ENCODE data around the gene RPL32. TPM values are rescaled to one million over a fixed set of nuclear protein-coding genes. Genes with fewer than 3 reads are reported as not detected.

The RPL32 gene
- total RNA-seq, 1 donor from 2014 or later: 3,423 TPM

DNA sequence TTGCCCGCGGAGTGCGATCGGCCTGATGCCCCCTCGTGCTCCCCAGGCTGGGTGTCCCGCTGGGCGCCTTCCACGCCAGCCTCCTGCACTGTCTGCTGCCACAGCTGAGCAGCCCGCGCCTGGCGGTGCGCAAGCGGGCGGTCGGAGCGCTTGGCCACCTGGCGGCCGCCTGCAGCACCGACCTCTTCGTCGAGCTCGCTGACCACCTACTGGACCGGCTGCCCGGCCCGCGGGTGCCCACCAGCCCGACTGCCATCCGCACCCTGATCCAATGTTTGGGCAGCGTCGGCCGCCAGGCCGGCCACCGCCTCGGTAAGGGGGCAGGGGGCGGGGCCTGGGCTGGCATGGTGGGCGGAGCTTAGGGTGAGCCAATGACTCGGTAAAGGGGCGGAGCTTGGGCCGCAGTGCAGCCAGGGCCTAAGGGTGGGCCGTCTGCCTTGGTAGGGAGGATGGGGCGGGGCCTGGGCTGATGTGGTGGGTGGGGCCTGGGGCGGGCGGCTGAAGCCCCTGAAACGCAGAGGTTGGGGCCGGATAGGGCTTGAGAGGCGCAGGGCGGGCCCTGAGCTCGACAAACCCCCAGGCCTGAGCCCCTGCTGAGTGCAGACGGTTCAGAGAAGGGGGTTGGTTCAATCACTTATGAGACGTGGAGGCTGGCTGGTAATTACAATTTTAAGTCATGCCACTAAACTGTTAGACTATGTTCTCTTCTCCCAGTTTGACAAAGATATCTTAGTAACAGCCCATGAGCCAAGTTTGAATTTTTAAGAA lies 31.2 kb downstream of the RPL32 start:
- TF ChIP-seq, protein P1, sequence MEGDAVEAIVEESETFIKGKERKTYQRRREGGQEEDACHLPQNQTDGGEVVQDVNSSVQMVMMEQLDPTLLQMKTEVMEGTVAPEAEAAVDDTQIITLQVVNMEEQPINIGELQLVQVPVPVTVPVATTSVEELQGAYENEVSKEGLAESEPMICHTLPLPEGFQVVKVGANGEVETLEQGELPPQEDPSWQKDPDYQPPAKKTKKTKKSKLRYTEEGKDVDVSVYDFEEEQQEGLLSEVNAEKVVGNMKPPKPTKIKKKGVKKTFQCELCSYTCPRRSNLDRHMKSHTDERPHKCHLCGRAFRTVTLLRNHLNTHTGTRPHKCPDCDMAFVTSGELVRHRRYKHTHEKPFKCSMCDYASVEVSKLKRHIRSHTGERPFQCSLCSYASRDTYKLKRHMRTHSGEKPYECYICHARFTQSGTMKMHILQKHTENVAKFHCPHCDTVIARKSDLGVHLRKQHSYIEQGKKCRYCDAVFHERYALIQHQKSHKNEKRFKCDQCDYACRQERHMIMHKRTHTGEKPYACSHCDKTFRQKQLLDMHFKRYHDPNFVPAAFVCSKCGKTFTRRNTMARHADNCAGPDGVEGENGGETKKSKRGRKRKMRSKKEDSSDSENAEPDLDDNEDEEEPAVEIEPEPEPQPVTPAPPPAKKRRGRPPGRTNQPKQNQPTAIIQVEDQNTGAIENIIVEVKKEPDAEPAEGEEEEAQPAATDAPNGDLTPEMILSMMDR (IDR thresholded peaks at IDR 0.05; ENCODE audit: insufficient read depth, low read length, poor library complexity, severe bottlenecking): peak; percentile 41
- H3K27me3 ChIP-seq (ENCODE audit: control insufficient read depth, insufficient read depth, low read length): no peaks in the 10 kb centered on the region
- H3K4me3 ChIP-seq (ENCODE audit: low read depth, low read length): peak overlapping the region; percentile 50
- no peaks in the 10 kb centered on the region for H3K36me3 ChIP-seq (ENCODE audit: control insufficient read depth, insufficient read depth, low read length)
- peak; percentile 48 for DNase-seq (ENCODE audit: low read depth)

DNA sequence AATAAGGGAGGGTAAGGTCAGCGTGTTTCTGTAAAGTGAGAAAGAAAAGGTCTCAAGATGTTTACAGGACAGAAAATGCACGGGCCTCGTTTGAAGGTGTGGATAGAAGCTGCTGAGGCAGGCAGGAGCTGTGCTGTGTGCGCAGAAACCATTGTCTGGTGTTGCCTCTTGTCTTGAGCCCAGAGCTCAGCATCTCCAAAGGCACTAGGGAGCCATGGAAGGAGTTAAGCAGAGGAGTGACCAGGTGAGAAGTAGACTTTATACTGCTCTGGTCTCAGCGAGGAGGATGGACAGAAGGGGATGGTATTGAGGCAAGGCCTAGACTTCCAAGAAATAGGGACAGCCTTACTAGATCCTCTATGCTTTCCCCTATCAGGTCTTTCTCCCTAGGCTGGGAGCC lies 31.9 kb downstream of the RPL32 start:
- H3K4me3 ChIP-seq (ENCODE audit: low read depth, low read length): peak overlapping the region; percentile 50
- DNase-seq (ENCODE audit: low read depth): no peak

DNA sequence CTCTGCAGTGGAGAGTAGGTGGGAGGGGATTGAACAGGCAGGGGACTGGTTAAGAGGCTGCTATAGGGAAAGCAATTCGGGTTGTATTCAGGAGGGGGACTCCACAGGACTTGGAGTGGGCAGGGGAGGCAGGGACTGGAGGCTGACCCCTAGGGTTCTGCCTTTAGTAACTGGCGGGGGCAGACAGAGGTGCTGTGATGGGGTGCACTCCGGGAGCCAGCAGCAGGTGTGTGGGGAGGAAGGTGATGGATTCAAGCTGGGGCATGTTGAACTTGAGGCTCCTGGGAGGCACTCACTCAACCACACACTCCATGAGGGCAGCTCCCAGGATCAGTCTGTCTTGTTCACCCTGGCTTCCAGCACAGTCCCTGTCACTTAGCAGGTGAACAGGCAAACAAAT lies 32.4 kb downstream of the RPL32 start:
- DNase-seq (ENCODE audit: low read depth): no peak
- TF ChIP-seq, protein P1 (IDR thresholded peaks at IDR 0.05; ENCODE audit: insufficient read depth, low read length, poor library complexity, severe bottlenecking): no peak
- Histone ChIP-seq H3K4me3 (ENCODE audit: low read depth, low read length) (no peak overlapping the region), H3K27me3 (ENCODE audit: control insufficient read depth, insufficient read depth, low read length) (no peaks in the 10 kb centered on the region), H3K36me3 (ENCODE audit: control insufficient read depth, insufficient read depth, low read length) (no peaks in the 10 kb centered on the region)

More for the DNA sequence above, 31.9 kb downstream of the RPL32 start:
- TF ChIP-seq, protein P1 (IDR thresholded peaks at IDR 0.05; ENCODE audit: insufficient read depth, low read length, poor library complexity, severe bottlenecking): no peak
- Histone ChIP-seq H3K27me3 (ENCODE audit: control insufficient read depth, insufficient read depth, low read length) (no peaks in the 10 kb centered on the region), H3K36me3 (ENCODE audit: control insufficient read depth, insufficient read depth, low read length) (no peaks in the 10 kb centered on the region)

DNA sequence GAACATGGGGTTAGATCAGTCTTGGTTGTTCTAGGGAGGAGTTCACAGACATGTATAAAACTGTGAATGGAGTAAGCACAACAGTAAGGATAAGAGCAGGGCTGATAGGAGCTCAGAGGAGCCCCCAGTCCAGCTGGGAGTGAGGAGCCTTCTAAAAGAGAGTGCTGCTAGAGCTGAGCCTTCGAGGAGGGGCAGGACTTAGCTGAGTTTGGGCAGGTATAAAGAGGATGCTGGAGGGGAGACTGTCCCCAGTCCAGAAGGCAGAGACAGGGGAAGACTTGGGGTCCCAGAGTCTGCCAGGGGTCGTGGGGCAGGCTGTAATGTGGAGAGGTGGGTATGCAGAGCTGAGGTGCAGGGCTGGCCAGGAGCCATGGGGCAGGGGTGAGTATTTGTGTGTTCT lies 32.8 kb downstream of the RPL32 start:
- DNase-seq (ENCODE audit: low read depth): no peak
- TF ChIP-seq, protein P1 (IDR thresholded peaks at IDR 0.05; ENCODE audit: insufficient read depth, low read length, poor library complexity, severe bottlenecking): no peak
- no peaks in the 10 kb centered on the region for H3K27me3 ChIP-seq (ENCODE audit: control insufficient read depth, insufficient read depth, low read length)

DNA sequence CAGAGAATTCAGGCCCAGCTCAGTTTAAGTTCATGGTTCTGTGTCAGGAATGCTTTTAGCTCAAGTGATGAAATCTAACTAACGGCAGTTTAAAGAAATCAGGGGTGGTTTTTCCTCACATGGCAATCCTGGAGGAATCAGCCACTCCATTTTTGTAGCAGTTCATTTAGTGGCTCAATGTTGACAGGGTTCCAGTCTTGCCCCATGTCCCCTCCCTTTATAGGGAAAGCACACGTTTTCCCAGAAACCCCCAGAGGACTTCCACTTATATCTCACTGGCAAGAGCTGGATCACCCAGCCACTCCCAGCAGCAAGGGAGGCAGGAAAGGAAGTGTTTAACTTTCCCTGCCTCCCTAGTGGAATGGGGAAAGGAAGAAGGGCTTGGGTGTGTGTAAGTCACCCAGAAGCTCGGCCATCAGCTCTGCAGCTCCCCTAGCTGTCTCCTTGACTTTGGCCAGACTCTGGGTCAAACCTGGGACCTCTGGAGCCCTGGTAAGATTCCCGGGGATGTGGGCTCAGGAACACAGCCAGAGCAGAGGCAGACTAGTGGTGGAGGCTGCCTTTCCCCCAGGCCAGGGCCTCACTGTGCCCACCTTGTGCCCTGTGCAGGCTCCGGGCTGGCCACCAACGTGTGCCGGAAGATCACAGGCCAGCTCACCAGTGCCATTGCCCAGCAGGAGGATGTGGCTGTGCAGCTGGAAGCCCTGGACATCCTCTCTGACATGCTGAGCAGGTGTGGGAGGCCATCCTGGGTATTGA lies 33.6 kb downstream of the RPL32 start:
- TF ChIP-seq, protein P1 (IDR thresholded peaks at IDR 0.05; ENCODE audit: insufficient read depth, low read length, poor library complexity, severe bottlenecking): no peak
- Histone ChIP-seq H3K36me3 (ENCODE audit: control insufficient read depth, insufficient read depth, low read length) (no peaks in the 10 kb centered on the region), H3K27me3 (ENCODE audit: control insufficient read depth, insufficient read depth, low read length) (no peaks in the 10 kb centered on the region), H3K4me3 (ENCODE audit: low read depth, low read length) (no peak overlapping the region)
- DNase-seq (ENCODE audit: low read depth): no peak

More for the DNA sequence above, 32.8 kb downstream of the RPL32 start:
- Histone ChIP-seq H3K36me3 (ENCODE audit: control insufficient read depth, insufficient read depth, low read length) (no peaks in the 10 kb centered on the region), H3K4me3 (ENCODE audit: low read depth, low read length) (no peak overlapping the region)
